ENCODE measurements around the gene COPS7A. TPM values are rescaled to one million over a fixed set of nuclear protein-coding genes. Genes with fewer than 3 reads are reported as not detected.

COPS7A gene
- total RNA-seq, 4 donors from 2014 or later: 46.9 to 74.4 (median 70.0) TPM

GRCh38 chr12:6724409-6724797 lies 557 bp downstream of the COPS7A start:
- no peak for DNase-seq (ENCODE audit: low spot score in 2 of 2)
- WGBS, 2 donors: 6 to 14% methylated on average over 10 of the region's 10 CpGs
- peak overlapping the region; percentile 32 to 93 (median 86) for H3K27ac ChIP-seq
- H3K4me1 ChIP-seq: peaks cover 0 to 23% (median 11%) of the 10 kb centered on the region in 4 donors
- H3K4me3 ChIP-seq: peak overlapping the region; percentile 52 to 76 (median 68)
- H3K27me3 ChIP-seq: no peaks in the 10 kb centered on the region
- peaks cover 0 to 30% (median 11%) of the 10 kb centered on the region in 3 donors for H3K36me3 ChIP-seq
- no peaks in the 10 kb centered on the region for H3K9me3 ChIP-seq
- TF ChIP-seq CTCF (IDR thresholded peaks at IDR 0.05) (no peak), POLR2A (IDR thresholded peaks at IDR 0.05) (no peak), EP300 (IDR thresholded peaks at IDR 0.05) (no peak)

GRCh38 chr12:6725350-6725749 lies 1.5 kb downstream of the COPS7A start:
- Histone ChIP-seq H3K27ac (no peak overlapping the region), H3K27me3 (no peaks in the 10 kb centered on the region), H3K36me3 (peaks cover 0 to 40% (median 20%) of the 10 kb centered on the region in 3 donors), H3K9me3 (no peaks in the 10 kb centered on the region), H3K4me3 (no peak overlapping the region), H3K4me1 (peaks cover 0 to 23% (median 11%) of the 10 kb centered on the region in 4 donors)
- DNase-seq (ENCODE audit: low spot score in 2 of 2): no peak
- 88 to 90% methylated on average over 7 of the region's 7 CpGs for WGBS, 2 donors
- TF ChIP-seq EP300 (IDR thresholded peaks at IDR 0.05) (no peak), CTCF (IDR thresholded peaks at IDR 0.05) (no peak), POLR2A (IDR thresholded peaks at IDR 0.05) (no peak)

DNA sequence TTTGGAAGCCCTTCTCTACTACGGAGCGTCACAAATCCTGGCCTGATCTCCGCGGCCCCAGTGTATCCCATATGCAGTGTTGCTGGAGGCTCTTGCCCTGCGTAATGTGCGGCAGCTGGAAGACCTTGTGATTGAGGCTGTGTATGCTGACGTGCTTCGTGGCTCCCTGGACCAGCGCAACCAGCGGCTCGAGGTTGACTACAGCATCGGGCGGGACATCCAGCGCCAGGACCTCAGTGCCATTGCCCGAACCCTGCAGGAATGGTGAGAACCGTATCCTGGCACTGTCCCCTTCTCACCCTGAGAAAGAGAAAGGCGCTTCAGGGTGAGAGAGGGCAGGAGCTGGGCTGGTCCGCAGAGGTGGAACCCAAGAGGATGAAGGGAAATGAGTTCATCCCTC lies 5.3 kb downstream of the COPS7A start:
- Histone ChIP-seq H3K4me3 (no peak overlapping the region), H3K4me1 (peaks cover 0 to 19% (median 11%) of the 10 kb centered on the region in 4 donors), H3K36me3 (peaks cover 0 to 76% (median 30%) of the 10 kb centered on the region in 3 donors), H3K27ac (no peak overlapping the region), H3K9me3 (no peaks in the 10 kb centered on the region), H3K27me3 (no peaks in the 10 kb centered on the region)
- TF ChIP-seq POLR2A (IDR thresholded peaks at IDR 0.05) (no peak), EP300 (IDR thresholded peaks at IDR 0.05) (no peak), CTCF (IDR thresholded peaks at IDR 0.05) (no peak)
- WGBS, 2 donors: 93 to 96% methylated on average over 18 of the region's 18 CpGs
- DNase-seq (ENCODE audit: low spot score in 2 of 2): no peak

- Histone ChIP-seq H3K27me3 (no peaks in the 10 kb centered on the region), H3K9me3 (no peaks in the 10 kb centered on the region), H3K4me3 (no peak overlapping the region), H3K27ac (no peak overlapping the region), H3K4me1 (peaks cover 0 to 10% (median 3%) of the 10 kb centered on the region in 4 donors), H3K36me3 (peaks cover 0 to 86% (median 30%) of the 10 kb centered on the region in 3 donors)
- TF ChIP-seq EP300 (IDR thresholded peaks at IDR 0.05): no peak
- no peak for TF ChIP-seq POLR2A (IDR thresholded peaks at IDR 0.05)
- TF ChIP-seq CTCF (IDR thresholded peaks at IDR 0.05): no peak
- 92 to 95% methylated on average over 8 of the region's 8 CpGs for WGBS, 2 donors
- DNase-seq (ENCODE audit: low spot score in 2 of 2): no peak
Observed at GRCh38 chr12:6730169-6730568, 6.3 kb downstream of the COPS7A start.

GRCh38 chr12:6734506-6735387 lies 10.9 kb downstream of the COPS7A start:
- Histone ChIP-seq H3K4me1 (peaks cover 0 to 3% (median 0%) of the 10 kb centered on the region in 4 donors), H3K36me3 (peaks cover 0 to 54% (median 17%) of the 10 kb centered on the region in 3 donors), H3K27me3 (no peaks in the 10 kb centered on the region), H3K4me3 (no peak overlapping the region), H3K9me3 (no peaks in the 10 kb centered on the region), H3K27ac (no peak overlapping the region)
- no peak for DNase-seq (ENCODE audit: low spot score in 2 of 2)
- TF ChIP-seq CTCF (IDR thresholded peaks at IDR 0.05): no peak
- TF ChIP-seq EP300 (IDR thresholded peaks at IDR 0.05): no peak
- TF ChIP-seq POLR2A (IDR thresholded peaks at IDR 0.05): no peak
- WGBS, 2 donors: 74 to 78% methylated on average over 10 of the region's 10 CpGs

All from tibial nerve (tissue), 4 donors.